Measurements from ENCODE around the gene IAH1. TPM values are rescaled to one million over a fixed set of nuclear protein-coding genes. Genes with fewer than 3 reads are reported as not detected.

IAH1 gene
- total and polyA plus RNA-seq, 10 donors: 29.7 to 76.5 (median 39.3) TPM

DNA sequence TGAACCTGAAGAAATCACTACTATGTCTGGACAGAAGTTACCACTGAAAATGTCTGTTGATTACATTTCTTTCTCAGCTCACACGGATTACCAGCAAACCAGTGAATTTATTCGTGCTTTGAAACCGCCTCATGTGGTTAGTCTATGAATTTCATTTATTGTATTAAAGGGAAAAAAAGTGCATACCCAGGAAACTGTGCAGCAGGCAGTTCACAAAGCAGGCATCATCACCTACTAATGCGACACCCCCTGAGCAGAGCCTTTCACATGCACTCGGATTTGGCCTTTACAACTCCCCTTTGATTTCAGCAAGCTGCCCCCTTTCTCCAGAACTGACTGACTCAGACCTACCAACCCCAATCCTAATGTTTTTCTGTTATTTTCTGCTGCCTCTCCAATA is 30.8 kb upstream of the IAH1 start:
- WGBS, 5 donors: 84 to 92% (median 90%) methylated on average over 5 of the region's 5 CpGs
- Histone ChIP-seq H3K4me3 (no peak overlapping the region), H3K9me3 (no peaks in the 10 kb centered on the region), H3K4me1 (no peaks in the 10 kb centered on the region), H3K36me3 (peaks cover 0 to 99% (median 77%) of the 10 kb centered on the region in 6 donors), H3K27me3 (replicated peaks in 1 of 7) (no peaks in the 10 kb centered on the region), H3K27ac (no peak overlapping the region)
- DNase-seq: no peak
- TF ChIP-seq, protein P1, sequence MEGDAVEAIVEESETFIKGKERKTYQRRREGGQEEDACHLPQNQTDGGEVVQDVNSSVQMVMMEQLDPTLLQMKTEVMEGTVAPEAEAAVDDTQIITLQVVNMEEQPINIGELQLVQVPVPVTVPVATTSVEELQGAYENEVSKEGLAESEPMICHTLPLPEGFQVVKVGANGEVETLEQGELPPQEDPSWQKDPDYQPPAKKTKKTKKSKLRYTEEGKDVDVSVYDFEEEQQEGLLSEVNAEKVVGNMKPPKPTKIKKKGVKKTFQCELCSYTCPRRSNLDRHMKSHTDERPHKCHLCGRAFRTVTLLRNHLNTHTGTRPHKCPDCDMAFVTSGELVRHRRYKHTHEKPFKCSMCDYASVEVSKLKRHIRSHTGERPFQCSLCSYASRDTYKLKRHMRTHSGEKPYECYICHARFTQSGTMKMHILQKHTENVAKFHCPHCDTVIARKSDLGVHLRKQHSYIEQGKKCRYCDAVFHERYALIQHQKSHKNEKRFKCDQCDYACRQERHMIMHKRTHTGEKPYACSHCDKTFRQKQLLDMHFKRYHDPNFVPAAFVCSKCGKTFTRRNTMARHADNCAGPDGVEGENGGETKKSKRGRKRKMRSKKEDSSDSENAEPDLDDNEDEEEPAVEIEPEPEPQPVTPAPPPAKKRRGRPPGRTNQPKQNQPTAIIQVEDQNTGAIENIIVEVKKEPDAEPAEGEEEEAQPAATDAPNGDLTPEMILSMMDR (IDR thresholded peaks at IDR 0.05 in 8 of 11, conservative IDR thresholded peaks at IDR 0.05 in 3 of 11): no peak
- TF ChIP-seq POLR2AphosphoS5 (IDR thresholded peaks at IDR 0.05): no peak
- TF ChIP-seq POLR2A (IDR thresholded peaks at IDR 0.05): no peak
- intact Hi-C loops (cut with DNase I; ENCODE audit: low total_unique reads): no loop called here

DNA sequence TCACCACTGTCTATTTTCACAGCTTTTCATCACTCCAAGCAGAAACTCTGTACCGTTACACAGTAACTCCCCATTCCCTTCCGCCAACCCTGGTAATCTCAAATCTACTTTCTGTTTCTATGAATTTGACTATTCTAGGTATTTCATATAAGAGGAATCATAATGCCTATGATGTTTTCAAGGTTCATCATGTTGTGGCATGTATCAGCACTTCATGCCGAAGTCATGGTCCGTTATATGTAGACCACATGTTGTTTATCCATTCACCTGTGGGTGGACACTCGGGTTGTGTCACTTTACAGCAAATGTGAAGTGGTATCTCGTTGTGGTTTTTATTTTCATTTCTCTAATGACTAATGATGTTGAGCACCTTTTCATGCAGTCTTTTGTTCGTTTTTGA is 29.3 kb upstream of the IAH1 start:
- H3K9me3 ChIP-seq: no peaks in the 10 kb centered on the region
- no peak for DNase-seq
- no peaks in the 10 kb centered on the region for H3K27me3 ChIP-seq (replicated peaks in 1 of 7)
- no peak for TF ChIP-seq POLR2A (IDR thresholded peaks at IDR 0.05)
- TF ChIP-seq POLR2AphosphoS5 (IDR thresholded peaks at IDR 0.05): no peak
- TF ChIP-seq, protein P1 (IDR thresholded peaks at IDR 0.05 in 8 of 11, conservative IDR thresholded peaks at IDR 0.05 in 3 of 11): no peak
- no peak overlapping the region for H3K27ac ChIP-seq
- WGBS, 5 donors: 80 to 89% (median 84%) methylated on average over 7 of the region's 7 CpGs
- intact Hi-C loops (cut with DNase I; ENCODE audit: low total_unique reads): no loop called here
- no peaks in the 10 kb centered on the region for H3K4me1 ChIP-seq
- no peak overlapping the region for H3K4me3 ChIP-seq
- H3K36me3 ChIP-seq: peaks cover 0 to 99% (median 77%) of the 10 kb centered on the region in 6 donors

DNA sequence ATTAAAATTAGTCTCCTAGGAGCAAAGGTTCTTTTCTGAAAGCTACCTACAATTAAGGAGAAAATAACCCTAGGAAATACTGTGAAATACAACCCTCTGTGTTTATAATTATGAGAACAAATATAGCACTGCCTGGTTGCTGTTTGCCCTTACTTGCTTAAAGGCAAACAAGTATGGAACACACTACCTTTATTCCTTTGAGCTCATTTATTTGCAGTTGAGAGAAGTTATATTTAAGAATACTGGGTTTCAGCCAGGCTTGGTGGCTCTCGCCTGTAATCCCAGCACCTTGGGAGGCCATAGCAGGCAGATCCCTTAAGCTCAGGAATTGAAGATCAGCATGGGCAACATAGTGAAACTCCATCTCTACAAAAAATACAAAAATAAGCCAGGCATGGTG is 23.1 kb upstream of the IAH1 start:
- Histone ChIP-seq H3K4me1 (no peaks in the 10 kb centered on the region), H3K9me3 (no peaks in the 10 kb centered on the region), H3K4me3 (no peak overlapping the region), H3K27me3 (replicated peaks in 1 of 7) (no peaks in the 10 kb centered on the region), H3K27ac (no peak overlapping the region), H3K36me3 (peaks cover 0 to 99% (median 57%) of the 10 kb centered on the region in 6 donors)
- WGBS, 5 donors: 92 to 100% (median 97%) methylated on average over 1 of the region's 1 CpG
- TF ChIP-seq, protein P1 (IDR thresholded peaks at IDR 0.05 in 8 of 11, conservative IDR thresholded peaks at IDR 0.05 in 3 of 11): no peak
- TF ChIP-seq POLR2AphosphoS5 (IDR thresholded peaks at IDR 0.05) (no peak), POLR2A (IDR thresholded peaks at IDR 0.05) (no peak)
- no peak for DNase-seq
- intact Hi-C loops (cut with DNase I; ENCODE audit: low total_unique reads): no loop called here

DNA sequence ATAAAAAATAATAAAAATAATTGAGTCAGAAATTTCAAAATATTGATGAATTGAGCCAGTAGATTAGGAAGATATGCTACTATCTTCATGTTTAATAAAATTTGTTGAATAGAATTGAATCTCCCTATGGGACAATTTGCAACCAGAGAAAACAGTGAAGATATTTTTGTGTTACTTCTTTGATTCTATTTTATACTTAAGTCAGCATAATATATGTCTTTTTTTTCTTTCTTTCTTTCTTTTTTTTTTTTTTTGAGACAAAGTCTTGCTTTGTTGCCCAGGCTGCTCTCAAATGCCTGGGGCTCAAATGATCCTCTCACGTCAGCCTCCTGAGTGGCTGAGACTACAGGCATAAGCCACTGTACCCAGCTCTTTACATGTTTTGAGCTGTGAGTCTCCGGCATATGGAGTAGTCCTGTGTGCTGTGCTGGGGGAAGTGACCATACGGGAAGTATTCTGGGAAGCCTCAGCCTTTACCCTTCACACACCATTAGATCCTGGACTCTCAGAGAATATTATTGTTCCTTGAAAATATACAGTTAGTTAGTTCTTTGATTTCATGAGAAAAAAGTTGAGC is 13.8 kb upstream of the IAH1 start:
- intact Hi-C loops (cut with DNase I; ENCODE audit: low total_unique reads): no loop called here
- H3K4me3 ChIP-seq: no peak overlapping the region
- TF ChIP-seq POLR2A (IDR thresholded peaks at IDR 0.05) (no peak), POLR2AphosphoS5 (IDR thresholded peaks at IDR 0.05) (no peak)
- TF ChIP-seq, protein P1 (IDR thresholded peaks at IDR 0.05 in 8 of 11, conservative IDR thresholded peaks at IDR 0.05 in 3 of 11): no peak
- no peak for DNase-seq
- H3K27me3 ChIP-seq (replicated peaks in 1 of 7): no peaks in the 10 kb centered on the region
- H3K4me1 ChIP-seq: peaks cover 0 to 9% (median 0%) of the 10 kb centered on the region in 6 donors
- WGBS, 5 donors: 96 to 99% (median 98%) methylated on average over 3 of the region's 3 CpGs
- H3K9me3 ChIP-seq: no peaks in the 10 kb centered on the region
- no peak overlapping the region for H3K27ac ChIP-seq
- H3K36me3 ChIP-seq: peaks cover 0 to 98% (median 35%) of the 10 kb centered on the region in 6 donors
